ENCODE measurements around the gene PCDH9. TPM values are rescaled to one million over a fixed set of nuclear protein-coding genes. Genes with fewer than 3 reads are reported as not detected.

PCDH9 gene
- polyA plus RNA-seq, 4 donors = 0.27 to 1.1 (median 0.72) TPM; not detected in 1

GRCh38 chr13:66402546-66402945 lies 827.6 kb downstream of the PCDH9 start:
- Histone ChIP-seq H3K4me1 (ENCODE audit: control insufficient read depth in 3 of 3, insufficient read depth in 2 of 3, low read depth in 1 of 3, low read length in 2 of 3) (no peaks in the 10 kb centered on the region), H3K27me3 (ENCODE audit: control insufficient read depth in 3 of 3, insufficient read depth in 3 of 3, low read length in 3 of 3) (no peaks in the 10 kb centered on the region), H3K9me3 (ENCODE audit: control insufficient read depth in 2 of 2, insufficient read depth in 1 of 2, low read depth in 1 of 2, low read length in 1 of 2) (no peaks in the 10 kb centered on the region), H3K27ac (ENCODE audit: low read depth in 1 of 3, low read length in 2 of 3) (no peak overlapping the region), H3K36me3 (ENCODE audit: control insufficient read depth in 3 of 3, insufficient read depth in 2 of 3, low read depth in 1 of 3, low read length in 3 of 3) (no peaks in the 10 kb centered on the region), H3K4me3 (ENCODE audit: low read depth in 1 of 3, low read length in 3 of 3) (no peak overlapping the region)
- DNase-seq (no peak), FAIRE-seq (no peak)
- 75 to 86% (median 78%) methylated on average over 2 of the region's 2 CpGs for WGBS, 3 donors

DNA sequence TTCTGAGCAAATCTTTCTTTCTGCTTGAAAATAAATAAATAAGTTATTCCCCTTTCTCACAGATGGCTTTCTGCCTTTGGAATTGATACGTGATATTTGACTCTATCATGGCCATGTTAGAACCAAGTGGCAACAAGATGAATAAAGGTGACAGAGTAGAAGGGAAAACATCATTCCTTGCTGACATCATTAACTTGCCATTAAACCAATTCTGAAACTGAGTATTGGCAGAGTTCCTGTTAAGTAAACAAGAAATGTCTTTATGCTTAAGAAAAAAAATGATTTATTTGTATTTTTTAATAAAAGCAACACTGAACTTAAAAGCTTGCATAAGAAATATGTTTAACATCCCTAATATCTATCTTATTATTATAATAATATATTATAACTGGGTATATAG lies 828.1 kb downstream of the PCDH9 start:
- Histone ChIP-seq H3K27me3 (ENCODE audit: control insufficient read depth in 3 of 3, insufficient read depth in 3 of 3, low read length in 3 of 3) (no peaks in the 10 kb centered on the region), H3K36me3 (ENCODE audit: control insufficient read depth in 3 of 3, insufficient read depth in 2 of 3, low read depth in 1 of 3, low read length in 3 of 3) (no peaks in the 10 kb centered on the region), H3K4me1 (ENCODE audit: control insufficient read depth in 3 of 3, insufficient read depth in 2 of 3, low read depth in 1 of 3, low read length in 2 of 3) (no peaks in the 10 kb centered on the region), H3K4me3 (ENCODE audit: low read depth in 1 of 3, low read length in 3 of 3) (no peak overlapping the region), H3K9me3 (ENCODE audit: control insufficient read depth in 2 of 2, insufficient read depth in 1 of 2, low read depth in 1 of 2, low read length in 1 of 2) (no peaks in the 10 kb centered on the region), H3K27ac (ENCODE audit: low read depth in 1 of 3, low read length in 2 of 3) (no peak overlapping the region)
- no peak for DNase-seq
- WGBS, 3 donors = 71 to 93% (median 90%) methylated on average over 1 of the region's 1 CpG
- FAIRE-seq = no peak

- Histone ChIP-seq H3K27ac (ENCODE audit: low read depth in 1 of 3, low read length in 2 of 3) (no peak overlapping the region), H3K4me3 (ENCODE audit: low read depth in 1 of 3, low read length in 3 of 3) (no peak overlapping the region), H3K27me3 (ENCODE audit: control insufficient read depth in 3 of 3, insufficient read depth in 3 of 3, low read length in 3 of 3) (no peaks in the 10 kb centered on the region), H3K9me3 (ENCODE audit: control insufficient read depth in 2 of 2, insufficient read depth in 1 of 2, low read depth in 1 of 2, low read length in 1 of 2) (no peaks in the 10 kb centered on the region), H3K36me3 (ENCODE audit: control insufficient read depth in 3 of 3, insufficient read depth in 2 of 3, low read depth in 1 of 3, low read length in 3 of 3) (no peaks in the 10 kb centered on the region), H3K4me1 (ENCODE audit: control insufficient read depth in 3 of 3, insufficient read depth in 2 of 3, low read depth in 1 of 3, low read length in 2 of 3) (no peaks in the 10 kb centered on the region)
- FAIRE-seq (no peak), DNase-seq (no peak)
These were observed 829.8 kb downstream of the PCDH9 start for GRCh38 chr13:66400292-66400691.

DNA sequence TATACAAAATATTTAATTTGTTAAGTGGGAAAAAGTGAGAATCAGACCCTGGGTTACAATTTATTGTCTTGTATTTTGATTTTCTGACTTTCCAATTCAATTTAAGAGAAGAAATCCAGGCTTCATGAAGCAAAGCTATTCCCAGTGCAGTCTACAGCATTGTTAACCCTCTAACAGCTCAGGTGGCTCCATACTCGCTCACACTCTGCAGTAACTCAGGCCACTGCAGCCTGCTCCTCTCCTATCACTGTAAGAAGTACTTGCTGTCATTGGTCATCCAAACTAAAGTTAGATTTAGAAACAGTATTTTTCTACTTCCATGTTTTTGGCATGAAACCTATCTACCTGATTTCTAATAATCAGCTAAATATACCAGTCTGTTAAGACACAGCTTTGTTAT lies 830.3 kb downstream of the PCDH9 start:
- DNase-seq = no peak
- Histone ChIP-seq H3K4me1 (ENCODE audit: control insufficient read depth in 3 of 3, insufficient read depth in 2 of 3, low read depth in 1 of 3, low read length in 2 of 3) (no peaks in the 10 kb centered on the region), H3K9me3 (ENCODE audit: control insufficient read depth in 2 of 2, insufficient read depth in 1 of 2, low read depth in 1 of 2, low read length in 1 of 2) (no peaks in the 10 kb centered on the region), H3K36me3 (ENCODE audit: control insufficient read depth in 3 of 3, insufficient read depth in 2 of 3, low read depth in 1 of 3, low read length in 3 of 3) (no peaks in the 10 kb centered on the region), H3K27ac (ENCODE audit: low read depth in 1 of 3, low read length in 2 of 3) (no peak overlapping the region), H3K27me3 (ENCODE audit: control insufficient read depth in 3 of 3, insufficient read depth in 3 of 3, low read length in 3 of 3) (no peaks in the 10 kb centered on the region), H3K4me3 (ENCODE audit: low read depth in 1 of 3, low read length in 3 of 3) (no peak overlapping the region)
- FAIRE-seq = no peak
- 62 to 80% (median 79%) methylated on average over 1 of the region's 1 CpG for WGBS, 3 donors

- no peaks in the 10 kb centered on the region for H3K27me3 ChIP-seq (ENCODE audit: control insufficient read depth in 3 of 3, insufficient read depth in 3 of 3, low read length in 3 of 3)
- H3K4me1 ChIP-seq (ENCODE audit: control insufficient read depth in 3 of 3, insufficient read depth in 2 of 3, low read depth in 1 of 3, low read length in 2 of 3) = no peaks in the 10 kb centered on the region
- DNase-seq = no peak
- FAIRE-seq = no peak
- no peaks in the 10 kb centered on the region for H3K9me3 ChIP-seq (ENCODE audit: control insufficient read depth in 2 of 2, insufficient read depth in 1 of 2, low read depth in 1 of 2, low read length in 1 of 2)
- 84 to 90% (median 89%) methylated on average over 3 of the region's 3 CpGs for WGBS, 3 donors
- no peak overlapping the region for H3K27ac ChIP-seq (ENCODE audit: low read depth in 1 of 3, low read length in 2 of 3)
- no peaks in the 10 kb centered on the region for H3K36me3 ChIP-seq (ENCODE audit: control insufficient read depth in 3 of 3, insufficient read depth in 2 of 3, low read depth in 1 of 3, low read length in 3 of 3)
- no peak overlapping the region for H3K4me3 ChIP-seq (ENCODE audit: low read depth in 1 of 3, low read length in 3 of 3)
These were observed 833.0 kb downstream of the PCDH9 start for GRCh38 chr13:66397133-66397532.

GRCh38 chr13:66391322-66391721 lies 838.8 kb downstream of the PCDH9 start:
- FAIRE-seq = no peak
- no peak for DNase-seq
- H3K36me3 ChIP-seq (ENCODE audit: control insufficient read depth in 3 of 3, insufficient read depth in 2 of 3, low read depth in 1 of 3, low read length in 3 of 3) = no peaks in the 10 kb centered on the region

GRCh38 chr13:66378894-66379293 lies 851.2 kb downstream of the PCDH9 start:
- WGBS, 3 donors = 89 to 92% (median 90%) methylated on average over 3 of the region's 3 CpGs
- H3K27ac ChIP-seq (ENCODE audit: low read depth in 1 of 3, low read length in 2 of 3) = no peak overlapping the region
- H3K27me3 ChIP-seq (ENCODE audit: control insufficient read depth in 3 of 3, insufficient read depth in 3 of 3, low read length in 3 of 3) = no peaks in the 10 kb centered on the region
- no peaks in the 10 kb centered on the region for H3K9me3 ChIP-seq (ENCODE audit: control insufficient read depth in 2 of 2, insufficient read depth in 1 of 2, low read depth in 1 of 2, low read length in 1 of 2)
- H3K36me3 ChIP-seq (ENCODE audit: control insufficient read depth in 3 of 3, insufficient read depth in 2 of 3, low read depth in 1 of 3, low read length in 3 of 3) = no peaks in the 10 kb centered on the region
- FAIRE-seq = no peak
- H3K4me1 ChIP-seq (ENCODE audit: control insufficient read depth in 3 of 3, insufficient read depth in 2 of 3, low read depth in 1 of 3, low read length in 2 of 3) = no peaks in the 10 kb centered on the region
- H3K4me3 ChIP-seq (ENCODE audit: low read depth in 1 of 3, low read length in 3 of 3) = no peak overlapping the region
- no peak for DNase-seq

More at GRCh38 chr13:66391322-66391721, 838.8 kb downstream of the PCDH9 start:
- H3K4me3 ChIP-seq (ENCODE audit: low read depth in 1 of 3, low read length in 3 of 3) = no peak overlapping the region
- no peaks in the 10 kb centered on the region for H3K27me3 ChIP-seq (ENCODE audit: control insufficient read depth in 3 of 3, insufficient read depth in 3 of 3, low read length in 3 of 3)
- WGBS, 3 donors = 23 to 77% (median 36%) methylated on average over 1 of the region's 1 CpG
- H3K4me1 ChIP-seq (ENCODE audit: control insufficient read depth in 3 of 3, insufficient read depth in 2 of 3, low read depth in 1 of 3, low read length in 2 of 3) = no peaks in the 10 kb centered on the region
- H3K9me3 ChIP-seq (ENCODE audit: control insufficient read depth in 2 of 2, insufficient read depth in 1 of 2, low read depth in 1 of 2, low read length in 1 of 2) = no peaks in the 10 kb centered on the region
- no peak overlapping the region for H3K27ac ChIP-seq (ENCODE audit: low read depth in 1 of 3, low read length in 2 of 3)

GRCh38 chr13:66377569-66377968 lies 852.6 kb downstream of the PCDH9 start:
- no peak overlapping the region for H3K4me3 ChIP-seq (ENCODE audit: low read depth in 1 of 3, low read length in 3 of 3)
- DNase-seq (no peak), FAIRE-seq (no peak)
- no peaks in the 10 kb centered on the region for H3K9me3 ChIP-seq (ENCODE audit: control insufficient read depth in 2 of 2, insufficient read depth in 1 of 2, low read depth in 1 of 2, low read length in 1 of 2)
- no peaks in the 10 kb centered on the region for H3K36me3 ChIP-seq (ENCODE audit: control insufficient read depth in 3 of 3, insufficient read depth in 2 of 3, low read depth in 1 of 3, low read length in 3 of 3)
- no peaks in the 10 kb centered on the region for H3K4me1 ChIP-seq (ENCODE audit: control insufficient read depth in 3 of 3, insufficient read depth in 2 of 3, low read depth in 1 of 3, low read length in 2 of 3)
- WGBS, 3 donors = 27 to 68% (median 29%) methylated on average over 2 of the region's 2 CpGs
- H3K27ac ChIP-seq (ENCODE audit: low read depth in 1 of 3, low read length in 2 of 3) = no peak overlapping the region
- H3K27me3 ChIP-seq (ENCODE audit: control insufficient read depth in 3 of 3, insufficient read depth in 3 of 3, low read length in 3 of 3) = no peaks in the 10 kb centered on the region

- WGBS, 3 donors = 62 to 73% (median 68%) methylated on average over 2 of the region's 2 CpGs
- no peaks in the 10 kb centered on the region for H3K9me3 ChIP-seq (ENCODE audit: control insufficient read depth in 2 of 2, insufficient read depth in 1 of 2, low read depth in 1 of 2, low read length in 1 of 2)
- no peaks in the 10 kb centered on the region for H3K4me1 ChIP-seq (ENCODE audit: control insufficient read depth in 3 of 3, insufficient read depth in 2 of 3, low read depth in 1 of 3, low read length in 2 of 3)
- H3K27ac ChIP-seq (ENCODE audit: low read depth in 1 of 3, low read length in 2 of 3) = no peak overlapping the region
- no peak for FAIRE-seq
- DNase-seq = no peak
- H3K36me3 ChIP-seq (ENCODE audit: control insufficient read depth in 3 of 3, insufficient read depth in 2 of 3, low read depth in 1 of 3, low read length in 3 of 3) = no peaks in the 10 kb centered on the region
- H3K27me3 ChIP-seq (ENCODE audit: control insufficient read depth in 3 of 3, insufficient read depth in 3 of 3, low read length in 3 of 3) = no peaks in the 10 kb centered on the region
- no peak overlapping the region for H3K4me3 ChIP-seq (ENCODE audit: low read depth in 1 of 3, low read length in 3 of 3)
These were observed 854.4 kb downstream of the PCDH9 start for GRCh38 chr13:66375756-66376155.

All from small intestine (tissue), 7 donors.